ENCODE data around the gene UBE2Z. TPM values are rescaled to one million over a fixed set of nuclear protein-coding genes. Genes with fewer than 3 reads are reported as not detected.

UBE2Z gene
- total and polyA plus RNA-seq, 2 of the 13 experiments (the other 11 are each of a cell fraction or from before 2014, with no cell fraction given) = 63.2 to 122 TPM

DNA sequence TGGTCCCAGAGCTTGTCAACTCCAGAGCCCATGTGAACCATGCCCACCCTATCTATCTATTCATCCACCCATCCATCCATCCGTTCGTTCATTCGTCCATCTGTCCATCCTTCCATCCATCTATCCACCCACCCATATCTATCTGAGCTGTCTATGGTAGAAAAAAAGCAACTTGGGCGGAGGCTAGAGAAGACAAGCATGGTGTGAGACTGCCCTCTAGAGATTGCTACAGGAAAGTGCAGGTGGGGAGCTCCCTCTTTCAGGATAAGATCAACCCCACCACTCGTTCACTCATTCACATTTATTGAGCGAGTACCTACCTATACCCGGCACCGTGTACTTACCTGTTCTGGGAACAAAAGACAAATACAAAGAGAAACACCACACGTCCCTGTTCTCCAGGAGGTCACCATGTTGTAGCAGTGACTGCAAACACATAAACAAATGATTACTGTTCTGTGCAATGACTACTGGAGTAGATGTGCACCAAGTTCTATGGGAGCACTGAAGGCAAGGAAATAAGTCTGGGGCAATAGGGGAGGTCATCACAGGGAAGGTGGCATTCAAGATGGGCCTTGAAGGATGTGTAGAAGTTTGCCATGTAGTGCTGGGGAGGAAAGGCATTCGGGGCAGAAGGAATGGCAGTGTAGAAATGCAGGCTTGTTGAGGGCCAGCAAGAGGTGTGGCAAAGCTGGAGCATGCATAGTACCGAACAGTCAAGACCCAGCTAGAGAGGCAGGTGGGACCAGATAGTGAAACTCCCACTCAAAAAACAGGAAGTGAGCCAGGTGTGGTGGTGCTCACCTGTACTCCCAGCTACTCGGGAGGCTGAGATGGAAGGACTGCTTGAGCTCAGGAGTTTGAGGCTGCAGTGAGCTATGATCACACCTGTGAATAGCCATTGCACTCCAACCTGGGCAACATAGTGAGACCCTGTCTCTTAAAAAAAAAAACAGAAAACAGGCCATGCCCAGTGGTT, 29.0 kb upstream of the UBE2Z start (continued):
- TF ChIP-seq KIAA2018 (CRISPR knock-in tag; IDR thresholded peaks at IDR 0.05; ENCODE audit: borderline replicate concordance) (no peak), ZNF577 (CRISPR knock-in tag; IDR thresholded peaks at IDR 0.05; ENCODE audit: borderline replicate concordance, low read depth) (no peak), ZNF883 (CRISPR knock-in tag; IDR thresholded peaks at IDR 0.05; ENCODE audit: not compliant biosample characterization) (no peak), KDM2A (CRISPR knock-in tag; IDR thresholded peaks at IDR 0.05; ENCODE audit: borderline replicate concordance, low read depth) (0 out of 2 replicates have a peak, but pooled peaks have one; percentile 21), ZFP37 (CRISPR knock-in tag; IDR thresholded peaks at IDR 0.05; ENCODE audit: borderline replicate concordance) (no peak), ZBTB8A (CRISPR knock-in tag; IDR thresholded peaks at IDR 0.05; ENCODE audit: borderline replicate concordance, low read depth) (no peak), CHD2 (IDR thresholded peaks at IDR 0.05; ENCODE audit: low read depth, low read length) (0 out of 2 replicates have a peak, but pooled peaks have one; percentile 35), ZNF383 (CRISPR knock-in tag; IDR thresholded peaks at IDR 0.05; ENCODE audit: borderline replicate concordance) (no peak), DNMT1 (CRISPR knock-in tag; IDR thresholded peaks at IDR 0.05) (no peak), IRF2 (CRISPR knock-in tag; IDR thresholded peaks at IDR 0.05) (peak; percentile 55), GTF2F1 (IDR thresholded peaks at IDR 0.05; ENCODE audit: low read length) (no peak), RAD21 (CRISPR knock-in tag; IDR thresholded peaks at IDR 0.05) (peak; percentile 98), ISX (CRISPR knock-in tag; conservative IDR thresholded peaks at IDR 0.05) (no peak), ZNF136 (CRISPR knock-in tag; IDR thresholded peaks at IDR 0.05; ENCODE audit: low read depth) (no peak), ZSCAN30 (CRISPR knock-in tag; IDR thresholded peaks at IDR 0.05) (no peak), GLI4 (CRISPR knock-in tag; IDR thresholded peaks at IDR 0.05; ENCODE audit: borderline replicate concordance) (no peak)
- TF ChIP-seq, protein P1, sequence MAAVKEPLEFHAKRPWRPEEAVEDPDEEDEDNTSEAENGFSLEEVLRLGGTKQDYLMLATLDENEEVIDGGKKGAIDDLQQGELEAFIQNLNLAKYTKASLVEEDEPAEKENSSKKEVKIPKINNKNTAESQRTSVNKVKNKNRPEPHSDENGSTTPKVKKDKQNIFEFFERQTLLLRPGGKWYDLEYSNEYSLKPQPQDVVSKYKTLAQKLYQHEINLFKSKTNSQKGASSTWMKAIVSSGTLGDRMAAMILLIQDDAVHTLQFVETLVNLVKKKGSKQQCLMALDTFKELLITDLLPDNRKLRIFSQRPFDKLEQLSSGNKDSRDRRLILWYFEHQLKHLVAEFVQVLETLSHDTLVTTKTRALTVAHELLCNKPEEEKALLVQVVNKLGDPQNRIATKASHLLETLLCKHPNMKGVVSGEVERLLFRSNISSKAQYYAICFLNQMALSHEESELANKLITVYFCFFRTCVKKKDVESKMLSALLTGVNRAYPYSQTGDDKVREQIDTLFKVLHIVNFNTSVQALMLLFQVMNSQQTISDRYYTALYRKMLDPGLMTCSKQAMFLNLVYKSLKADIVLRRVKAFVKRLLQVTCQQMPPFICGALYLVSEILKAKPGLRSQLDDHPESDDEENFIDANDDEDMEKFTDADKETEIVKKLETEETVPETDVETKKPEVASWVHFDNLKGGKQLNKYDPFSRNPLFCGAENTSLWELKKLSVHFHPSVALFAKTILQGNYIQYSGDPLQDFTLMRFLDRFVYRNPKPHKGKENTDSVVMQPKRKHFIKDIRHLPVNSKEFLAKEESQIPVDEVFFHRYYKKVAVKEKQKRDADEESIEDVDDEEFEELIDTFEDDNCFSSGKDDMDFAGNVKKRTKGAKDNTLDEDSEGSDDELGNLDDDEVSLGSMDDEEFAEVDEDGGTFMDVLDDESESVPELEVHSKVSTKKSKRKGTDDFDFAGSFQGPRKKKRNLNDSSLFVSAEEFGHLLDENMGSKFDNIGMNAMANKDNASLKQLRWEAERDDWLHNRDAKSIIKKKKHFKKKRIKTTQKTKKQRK (IDR thresholded peaks at IDR 0.05; ENCODE audit: low read length) = no peak

All from HepG2 (cell line).